HepG2 (cell line): ENCODE measurements around the gene SUPT4H1. TPM values are rescaled to one million over a fixed set of nuclear protein-coding genes. Genes with fewer than 3 reads are reported as not detected.
A peak's percentile ranks its signal among the peaks of the same experiment; 100 is the strongest.

Source experiments
- ATF2 ChIP-seq: sonication (generic); formaldehyde crosslinking; IDR thresholded peaks from 2 replicates; pipeline ENCODE4 v1.4.0; 2020; ENCODE audit warnings: missing genetic modification reagents
- BRF2 ChIP-seq: sonication (generic); formaldehyde crosslinking; IDR thresholded peaks from 2 replicates; pipeline ENCODE4 v1.8.1; 2022; ENCODE audit warnings: mild to moderate bottlenecking, missing genetic modification reagents
- CEBPG ChIP-seq: IDR thresholded peaks from 2 replicates; pipeline ENCODE4 v1.6.1; 2016
- CENPT ChIP-seq: sonication (generic); formaldehyde crosslinking; IDR thresholded peaks from 2 replicates; pipeline ENCODE4 v1.8.0; 2022; ENCODE audit warnings: low read depth, mild to moderate bottlenecking, moderate library complexity, missing genetic modification reagents
- DMAP1 ChIP-seq: IDR thresholded peaks from 2 replicates; pipeline ENCODE4 v1.6.1; 2016
- ETV6 ChIP-seq: sonication (generic); formaldehyde crosslinking; conservative IDR thresholded peaks from 2 replicates; pipeline ENCODE4 v1.4.0; 2020; ENCODE audit warnings: missing genetic modification reagents
- FOXJ3 ChIP-seq: sonication (generic); formaldehyde crosslinking; IDR thresholded peaks from 2 replicates; pipeline ENCODE4 v1.4.0; 2020; ENCODE audit warnings: missing genetic modification reagents, mild to moderate bottlenecking, borderline replicate concordance
- FOXK2 ChIP-seq: fragments of 450-650 bp; IDR thresholded peaks from 2 replicates; pipeline ENCODE4 v1.6.1; 2016
- GLI4 ChIP-seq: sonication (generic); formaldehyde crosslinking; IDR thresholded peaks from 2 replicates; pipeline ENCODE4 v1.5.1; 2020; ENCODE audit warnings: missing genetic modification reagents, mild to moderate bottlenecking, moderate library complexity, borderline replicate concordance
- IRF1 ChIP-seq: sonication (generic); formaldehyde crosslinking; IDR thresholded peaks from 2 replicates; pipeline ENCODE4 v1.4.0; 2020; ENCODE audit warnings: low read depth, mild to moderate bottlenecking, missing genetic modification reagents
- MEF2D ChIP-seq: sonication (generic); formaldehyde crosslinking; IDR thresholded peaks from 2 replicates; pipeline ENCODE4 v1.5.1; 2020; ENCODE audit warnings: mild to moderate bottlenecking, missing genetic modification reagents
- NFIC ChIP-seq: IDR thresholded peaks from 2 replicates; pipeline ENCODE4 v1.6.1; 2012; ENCODE audit warnings: mild to moderate bottlenecking, low read length, inconsistent platforms
- PLSCR1 ChIP-seq: sonication (generic); formaldehyde crosslinking; IDR thresholded peaks from 2 replicates; pipeline ENCODE4 v1.5.0; 2020; ENCODE audit warnings: missing genetic modification reagents, mild to moderate bottlenecking, borderline replicate concordance
- POLR2G ChIP-seq: fragments of 200-400 bp; formaldehyde crosslinking; IDR thresholded peaks from 2 replicates; pipeline ENCODE4 v1.6.1; 2018; ENCODE audit warnings: mild to moderate bottlenecking, low read depth, low read length, moderate library complexity
- PTBP1 ChIP-seq: fragments of 200-400 bp; formaldehyde crosslinking; IDR thresholded peaks from 2 replicates; pipeline ENCODE4 v1.6.1; 2018; ENCODE audit warnings: low read length, low read depth; ENCODE audit not compliant: poor library complexity, severe bottlenecking
- RAD51 ChIP-seq: fragments of 450-650 bp; IDR thresholded peaks from 2 replicates; pipeline ENCODE4 v1.6.1; 2016; ENCODE audit warnings: borderline replicate concordance
- SAFB2 ChIP-seq: sonication (generic); formaldehyde crosslinking; IDR thresholded peaks from 2 replicates; pipeline ENCODE4 v1.5.1; 2020; ENCODE audit warnings: missing genetic modification reagents, low read depth, mild to moderate bottlenecking, borderline replicate concordance
- TBX3 ChIP-seq: fragments of 450-650 bp; IDR thresholded peaks from 2 replicates; pipeline ENCODE4 v1.6.1; 2017; ENCODE audit warnings: antibody characterized with exemption, mild to moderate bottlenecking, inconsistent platforms, borderline replicate concordance
- THAP11 ChIP-seq: IDR thresholded peaks from 2 replicates; pipeline ENCODE4 v1.6.1; 2016; ENCODE audit warnings: missing biosample characterization, missing genetic modification reagents
- TRIM24 ChIP-seq: sonication (generic); formaldehyde crosslinking; IDR thresholded peaks from 2 replicates; pipeline ENCODE4 v1.8.0; 2022; ENCODE audit warnings: mild to moderate bottlenecking, missing genetic modification reagents
- U2AF1 ChIP-seq: fragments of 200-400 bp; formaldehyde crosslinking; optimal IDR thresholded peaks from 2 replicates; pipeline ENCODE3; 2017; ENCODE audit warnings: mild to moderate bottlenecking, low read depth, low read length
- ZNF253 ChIP-seq: sonication (generic); formaldehyde crosslinking; IDR thresholded peaks from 2 replicates; pipeline ENCODE4 v1.8.0; 2022; ENCODE audit warnings: mild to moderate bottlenecking, missing genetic modification reagents, borderline replicate concordance
- ZNF496 ChIP-seq: sonication (generic); formaldehyde crosslinking; IDR thresholded peaks from 2 replicates; pipeline ENCODE4 v1.8.1; 2023; ENCODE audit warnings: mild to moderate bottlenecking, moderate library complexity, missing genetic modification reagents; ENCODE audit not compliant: insufficient replicate concordance
- ZNF546 ChIP-seq: sonication (generic); formaldehyde crosslinking; conservative IDR thresholded peaks from 2 replicates; pipeline ENCODE4 v1.8.1; 2023; ENCODE audit warnings: mild to moderate bottlenecking, missing genetic modification reagents
- ZNF562 ChIP-seq: sonication (generic); formaldehyde crosslinking; IDR thresholded peaks from 2 replicates; pipeline ENCODE4 v1.8.0; 2022; ENCODE audit warnings: missing genetic modification reagents, borderline replicate concordance
- ZNF839 ChIP-seq: sonication (generic); formaldehyde crosslinking; IDR thresholded peaks from 2 replicates; pipeline ENCODE4 v1.4.0; 2020; ENCODE audit warnings: missing genetic modification reagents, mild to moderate bottlenecking, borderline replicate concordance
- polyA plus RNA-seq, 8 experiments: library from polyadenylated mRNA; depleted of rRNA in 3 of 8; stranded (reverse) in 7 of 8; unstranded in 1 of 8; fragments of >200 nt; fragmentation: Illumina TruSeq in 4 of 8; extraction: Trizol in 4 of 8; gene quantifications; 2 replicates each; pipeline versions ENCODE4 v1.2.1 to v1.2.3, GENCODE V29; 2011 to 2016; ENCODE audit warnings: low read depth in 4 of 8, missing spikeins in 1 of 8, mixed read lengths in 1 of 8; ENCODE audit not compliant: insufficient read depth in 1 of 8
- total RNA-seq, 5 experiments: library from RNA; depleted of rRNA; stranded (reverse); fragments of >200 nt; fragmentation: Illumina TruSeq; extraction: Trizol; gene quantifications; 2 replicates each; pipeline ENCODE4 v1.2.3, GENCODE V29; 2016; ENCODE audit warnings: low read depth in 1 of 5
- TF ChIP-seq, protein P1 (sequence below): sonication (generic); formaldehyde crosslinking; IDR thresholded peaks from 2 replicates; pipeline ENCODE4 v1.8.1; 2023; ENCODE audit warnings: missing genetic modification reagents, mild to moderate bottlenecking, borderline replicate concordance

SUPT4H1 gene
- total and polyA plus RNA-seq, 2 of the 13 experiments (the other 11 are each of a cell fraction or from before 2014, with no cell fraction given), result 155 to 244 TPM

- TF ChIP-seq TBX3 (0 out of 2 replicates have a peak, but pooled peaks have one; percentile 15), NFIC (peak; percentile 84), DMAP1 (CRISPR knock-in tag) (peak; percentile 26; the same call in 1 of the 2 replicates), FOXJ3 (CRISPR knock-in tag) (peak; percentile 72; the same call in 1 of the 2 replicates), RAD51 (no peak), ATF2 (peak; percentile 45; the same call in 1 of the 2 replicates), TRIM24 (no peak), ZNF562 (no peak), SAFB2 (CRISPR knock-in tag) (no peak), POLR2G (peak; percentile 72), PTBP1 (no peak), BRF2 (no peak), IRF1 (no peak), FOXK2 (peak; percentile 37; the same call in 1 of the 2 replicates), ZNF839 (CRISPR knock-in tag) (no peak), ZNF496 (CRISPR knock-in tag) (no peak), ZNF546 (CRISPR knock-in tag) (no peak), PLSCR1 (CRISPR knock-in tag) (no peak), CEBPG (peak; percentile 63), ZNF253 (no peak), U2AF1 (no peak), MEF2D (CRISPR knock-in tag) (no peak), CENPT (CRISPR knock-in tag) (no peak), GLI4 (CRISPR knock-in tag) (0 out of 2 replicates have a peak, but pooled peaks have one; percentile 61), ETV6 (CRISPR knock-in tag) (peak; percentile 43; the same call in 1 of the 2 replicates), THAP11 (peak; percentile 24; the same call in 1 of the 2 replicates)
- TF ChIP-seq, protein P1, sequence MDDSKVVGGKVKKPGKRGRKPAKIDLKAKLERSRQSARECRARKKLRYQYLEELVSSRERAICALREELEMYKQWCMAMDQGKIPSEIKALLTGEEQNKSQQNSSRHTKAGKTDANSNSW, result no peak
Measured at GRCh38 chr17:58394534-58395223, 42.7 kb upstream of the SUPT4H1 start (continued).
